Caco-2 (cell line): Measurements from ENCODE around the gene ANO6. TPM values are rescaled to one million over a fixed set of nuclear protein-coding genes. Genes with fewer than 3 reads are reported as not detected.

Source experiments
- BruUV-seq: library from RNA; stranded (reverse); fragments of 400-500 nt; replicated peaks from 2 replicates; lab custom pipeline; 2021; lab: Mats Ljungman, UMichigan
- CTCF ChIA-PET: fragments of 300-600 bp; sonication (Branson Sonifier 250); formaldehyde crosslinking; loops from one replicate; lab custom pipeline; 2022; ENCODE audit warnings: antibody characterized with exemption; lab: Charles Lee
- POLR2A ChIA-PET: fragments of 300-600 bp; sonication (Branson Sonifier 250); formaldehyde crosslinking; loops from one replicate; lab custom pipeline; 2022; ENCODE audit warnings: antibody characterized with exemption; lab: Charles Lee
- DNase-seq, 2 experiments: peaks; one replicate each; pipeline versions ENCODE4 v3.0.0 to v3.0.0-alpha.2; 2020 to 2022
- H3K27me3 ChIP-seq: replicated peaks from 2 replicates; pipeline ENCODE4 v1.6.0; 2011; ENCODE audit warnings: low read length; ENCODE audit not compliant: control insufficient read depth, insufficient read depth
- H3K36me3 ChIP-seq: 2 replicates; pipeline ENCODE4 v1.5.1; 2011; ENCODE audit warnings: low read length; ENCODE audit not compliant: control insufficient read depth, insufficient read depth
- H3K4me1 ChIP-seq: fragments of 250-450 bp; sonication (Bioruptor Pico); 2 replicates; pipeline ENCODE4 v1.5.1; 2020; ENCODE audit warnings: mild to moderate bottlenecking
- H3K4me3 ChIP-seq: 2 replicates; pipeline ENCODE4 v1.5.1; 2011; ENCODE audit warnings: low read depth, mild to moderate bottlenecking, control low read depth, low read length
- H3K9me3 ChIP-seq: fragments of 250-450 bp; sonication (Bioruptor Pico); 2 replicates; pipeline ENCODE4 v1.5.1; 2020; ENCODE audit warnings: mild to moderate bottlenecking, moderate library complexity
- H3K27ac Mint-ChIP-seq: one replicate; pipeline ENCODE4 v1.8.0; 2022; ENCODE audit warnings: mixed read lengths; ENCODE audit not compliant: unreplicated experiment
- H3K27me3 Mint-ChIP-seq: one replicate; pipeline ENCODE4 v1.8.0; 2022; ENCODE audit warnings: mixed read lengths; ENCODE audit not compliant: insufficient read depth, unreplicated experiment
- H3K36me3 Mint-ChIP-seq: one replicate; pipeline ENCODE4 v1.8.0; 2022; ENCODE audit warnings: mild to moderate bottlenecking, mixed read lengths; ENCODE audit not compliant: insufficient read depth, unreplicated experiment
- H3K4me1 Mint-ChIP-seq: one replicate; pipeline ENCODE4 v1.8.0; 2022; ENCODE audit warnings: low read depth, mixed read lengths; ENCODE audit not compliant: unreplicated experiment
- H3K4me3 Mint-ChIP-seq: one replicate; pipeline ENCODE4 v1.8.0; 2022; ENCODE audit warnings: mild to moderate bottlenecking, moderate library complexity, mixed read lengths; ENCODE audit not compliant: unreplicated experiment
- H3K9me3 Mint-ChIP-seq: one replicate; pipeline ENCODE4 v1.8.0; 2022; ENCODE audit warnings: mixed read lengths; ENCODE audit not compliant: unreplicated experiment
- intact Hi-C: fragments of 100-400 bp; cut with micrococcal nuclease; formaldehyde crosslinking; loops from one replicate; pipeline ENCODE4 v1.10.0; 2022; ENCODE audit not compliant: unreplicated experiment
- total RNA-seq: library from RNA; stranded (reverse); gene quantifications from 2 replicates; pipeline ENCODE4 v1.2.3, GENCODE V29; 2022
- TF ChIP-seq, protein P1 (sequence below), 2 experiments: fragments of 200-600 bp in 1 of 2; IDR thresholded peaks; 1 replicate in 1 of 2; 2 replicates in 1 of 2; pipeline versions ENCODE4 v1.5.1 to v1.8.0; 2011 to 2022; ENCODE audit warnings: antibody characterized with exemption in 1 of 2, control low read depth in 1 of 2, inconsistent platforms in 1 of 2, low read depth in 1 of 2, low read length in 1 of 2, mild to moderate bottlenecking in 1 of 2, moderate library complexity in 1 of 2; ENCODE audit not compliant: insufficient read depth in 1 of 2, severe bottlenecking in 1 of 2, unreplicated experiment in 1 of 2

Gene ANO6
- total RNA-seq, 1 experiment from 2014 or later, result 126 TPM

DNA sequence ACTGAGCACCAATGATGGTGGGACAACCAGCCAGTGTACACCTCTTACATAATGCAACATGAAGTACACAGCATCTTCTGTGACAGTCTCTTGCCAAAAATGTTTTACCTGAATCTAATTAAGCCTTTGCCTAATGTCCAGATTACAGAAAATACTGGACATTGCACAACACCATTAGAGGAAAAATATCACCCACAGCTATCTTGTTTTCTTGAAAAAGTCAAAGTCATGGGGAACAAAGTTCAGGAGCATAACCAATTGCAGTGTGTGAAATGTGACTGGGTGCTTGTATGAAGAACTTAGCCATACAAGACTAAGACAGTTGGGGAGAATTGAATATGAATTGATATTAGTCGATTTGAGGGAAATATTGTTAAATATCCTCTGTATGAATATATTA lies 12.1 kb upstream of the ANO6 start:
- POLR2A ChIA-PET, result no interaction called here

DNA sequence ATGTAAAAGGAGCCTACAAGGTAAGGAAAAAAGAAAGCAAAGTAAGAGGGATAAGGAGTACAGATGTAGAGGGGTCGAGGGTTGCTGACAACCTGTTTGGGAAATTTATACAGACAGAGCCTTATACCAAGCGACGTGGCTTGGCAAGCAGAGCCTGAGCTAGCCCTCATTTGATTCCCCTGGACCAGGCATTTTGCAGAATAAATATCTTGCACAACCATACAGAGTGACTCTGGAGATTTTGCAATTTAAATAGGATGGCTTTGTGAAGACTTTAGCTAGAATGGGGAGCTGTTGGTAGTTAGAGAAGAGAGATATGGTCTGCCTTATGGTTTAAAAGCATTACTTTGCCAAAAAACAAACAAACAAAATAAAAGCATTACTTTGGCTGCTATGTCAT lies 11.1 kb upstream of the ANO6 start:
- CTCF ChIA-PET, result no interaction called here
- no peak overlapping the region for H3K4me3 ChIP-seq
- POLR2A ChIA-PET, result interaction anchor here (0.5 kb wide), 1 partner anchor 63 kb away, joined by 3 read pairs; no protein-coding TSS in a partner anchor
- BruUV-seq, result no TSS peak
- DNase-seq, result no peak
- H3K36me3 ChIP-seq, result no peaks in the 10 kb centered on the region
- Mint-ChIP-seq H3K9me3 (no peaks in the 10 kb centered on the region), H3K36me3 (no peaks in the 10 kb centered on the region), H3K27ac (no peak overlapping the region), H3K4me1 (peaks cover 7% of the 10 kb centered on the region), H3K4me3 (no peak overlapping the region), H3K27me3 (no peaks in the 10 kb centered on the region)
- TF ChIP-seq, protein P1, sequence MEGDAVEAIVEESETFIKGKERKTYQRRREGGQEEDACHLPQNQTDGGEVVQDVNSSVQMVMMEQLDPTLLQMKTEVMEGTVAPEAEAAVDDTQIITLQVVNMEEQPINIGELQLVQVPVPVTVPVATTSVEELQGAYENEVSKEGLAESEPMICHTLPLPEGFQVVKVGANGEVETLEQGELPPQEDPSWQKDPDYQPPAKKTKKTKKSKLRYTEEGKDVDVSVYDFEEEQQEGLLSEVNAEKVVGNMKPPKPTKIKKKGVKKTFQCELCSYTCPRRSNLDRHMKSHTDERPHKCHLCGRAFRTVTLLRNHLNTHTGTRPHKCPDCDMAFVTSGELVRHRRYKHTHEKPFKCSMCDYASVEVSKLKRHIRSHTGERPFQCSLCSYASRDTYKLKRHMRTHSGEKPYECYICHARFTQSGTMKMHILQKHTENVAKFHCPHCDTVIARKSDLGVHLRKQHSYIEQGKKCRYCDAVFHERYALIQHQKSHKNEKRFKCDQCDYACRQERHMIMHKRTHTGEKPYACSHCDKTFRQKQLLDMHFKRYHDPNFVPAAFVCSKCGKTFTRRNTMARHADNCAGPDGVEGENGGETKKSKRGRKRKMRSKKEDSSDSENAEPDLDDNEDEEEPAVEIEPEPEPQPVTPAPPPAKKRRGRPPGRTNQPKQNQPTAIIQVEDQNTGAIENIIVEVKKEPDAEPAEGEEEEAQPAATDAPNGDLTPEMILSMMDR (IDR thresholded peaks at IDR 0.05; ENCODE audit: insufficient read depth in 1 of 2, low read depth in 1 of 2, low read length in 1 of 2, severe bottlenecking in 1 of 2, unreplicated experiment in 1 of 2), result no peak
- no peaks in the 10 kb centered on the region for H3K9me3 ChIP-seq
- no peaks in the 10 kb centered on the region for H3K27me3 ChIP-seq
- peaks cover 25% of the 10 kb centered on the region for H3K4me1 ChIP-seq
- intact Hi-C loops, result no loop called here

More for the DNA sequence above, 12.1 kb upstream of the ANO6 start:
- H3K9me3 ChIP-seq, result no peaks in the 10 kb centered on the region
- CTCF ChIA-PET, result no interaction called here
- no peaks in the 10 kb centered on the region for H3K27me3 Mint-ChIP-seq
- H3K36me3 ChIP-seq, result no peaks in the 10 kb centered on the region
- no TSS peak for BruUV-seq
- no peaks in the 10 kb centered on the region for H3K9me3 Mint-ChIP-seq
- H3K27me3 ChIP-seq, result no peaks in the 10 kb centered on the region
- no peak overlapping the region for H3K27ac Mint-ChIP-seq
- intact Hi-C loops, result no loop called here
- DNase-seq, result no peak
- no peak overlapping the region for H3K4me3 Mint-ChIP-seq
- TF ChIP-seq, protein P1 (IDR thresholded peaks at IDR 0.05; ENCODE audit: insufficient read depth in 1 of 2, low read depth in 1 of 2, low read length in 1 of 2, severe bottlenecking in 1 of 2, unreplicated experiment in 1 of 2), result no peak
- no peak overlapping the region for H3K4me3 ChIP-seq
- no peaks in the 10 kb centered on the region for H3K36me3 Mint-ChIP-seq
- H3K4me1 ChIP-seq, result peaks cover 18% of the 10 kb centered on the region
- peaks cover 7% of the 10 kb centered on the region for H3K4me1 Mint-ChIP-seq

DNA sequence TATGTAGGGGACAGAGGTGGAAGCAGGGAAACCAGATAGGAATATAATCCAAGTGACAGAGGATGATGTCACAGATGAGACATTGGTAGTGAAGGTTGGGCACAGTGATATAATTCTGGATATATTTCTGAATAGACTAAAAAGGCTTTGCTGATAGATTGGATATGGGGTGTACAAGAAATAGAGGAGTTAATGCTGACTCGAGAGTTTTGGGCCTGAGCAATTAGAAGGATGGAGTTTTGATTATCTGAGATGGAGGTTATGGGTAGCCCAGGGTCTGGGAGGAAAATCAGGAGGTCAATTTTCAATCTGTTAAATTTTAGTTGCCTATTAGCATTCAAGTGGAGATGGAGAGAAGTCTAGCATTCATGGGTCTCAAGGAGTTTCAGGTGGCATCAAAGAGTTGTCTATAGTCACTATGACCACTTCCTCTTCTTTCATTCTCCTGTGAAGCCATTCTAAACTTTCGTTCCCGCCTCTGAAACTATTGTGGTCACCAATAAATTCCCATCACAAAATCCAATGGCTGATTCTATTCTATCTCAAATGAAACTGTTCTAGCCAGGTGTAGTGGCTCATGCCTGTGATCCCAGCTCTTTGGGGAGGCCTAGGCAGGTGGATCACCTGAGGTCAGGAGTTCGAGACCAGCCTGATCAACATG lies 10.6 kb upstream of the ANO6 start:
- H3K27me3 Mint-ChIP-seq, result no peaks in the 10 kb centered on the region
- no peak overlapping the region for H3K4me3 Mint-ChIP-seq
- H3K9me3 Mint-ChIP-seq, result no peaks in the 10 kb centered on the region
- POLR2A ChIA-PET, result no interaction called here
- CTCF ChIA-PET, result no interaction called here
- Histone ChIP-seq H3K27me3 (no peaks in the 10 kb centered on the region), H3K9me3 (no peaks in the 10 kb centered on the region), H3K36me3 (no peaks in the 10 kb centered on the region), H3K4me3 (no peak overlapping the region), H3K4me1 (peaks cover 20% of the 10 kb centered on the region)
- no peak overlapping the region for H3K27ac Mint-ChIP-seq
- H3K36me3 Mint-ChIP-seq, result no peaks in the 10 kb centered on the region
- DNase-seq, result no peak
- TF ChIP-seq, protein P1 (IDR thresholded peaks at IDR 0.05; ENCODE audit: insufficient read depth in 1 of 2, low read depth in 1 of 2, low read length in 1 of 2, severe bottlenecking in 1 of 2, unreplicated experiment in 1 of 2), result no peak
- no TSS peak for BruUV-seq
- peaks cover 7% of the 10 kb centered on the region for H3K4me1 Mint-ChIP-seq
- intact Hi-C loops, result no loop called here
